Activated CD4-positive, alpha-beta T cell treated with anti-CD3 and anti-CD28 coated beads, Interleukin-2, amount 10 ng/mL, durations not matched to agents 7 days and 5 days (primary cell): Measurements from ENCODE around the gene L3MBTL2. TPM values are rescaled to one million over a fixed set of nuclear protein-coding genes. Genes with fewer than 3 reads are reported as not detected.
"Not testable (repeated sequence)": the region's sequence is repeated elsewhere in the genome, so short reads cannot be mapped to it uniquely, and the experiment has no call there.

Experiments used
- CTCF ChIA-PET: fragments of 350-600 bp; sonication (Branson Sonifier 250); formaldehyde crosslinking; loops from one replicate; lab custom pipeline; 2021; ENCODE audit warnings: antibody characterized with exemption; lab: Charles Lee
- POLR2A ChIA-PET: fragments of 350-600 bp; sonication (Branson Sonifier 250); formaldehyde crosslinking; loops from one replicate; lab custom pipeline; 2021; ENCODE audit warnings: antibody characterized with exemption; lab: Charles Lee
- DNase-seq: peaks from one replicate; pipeline ENCODE4 v3.0.0-alpha.2; 2020
- H3K27ac Mint-ChIP-seq: one replicate; pipeline ENCODE4 v1.8.0; 2021; ENCODE audit warnings: mild to moderate bottlenecking, moderate library complexity, mixed read lengths
- H3K27me3 Mint-ChIP-seq: one replicate; pipeline ENCODE4 v1.8.0; 2021; ENCODE audit warnings: mixed read lengths
- H3K36me3 Mint-ChIP-seq: one replicate; pipeline ENCODE4 v1.8.0; 2021; ENCODE audit warnings: low read depth, mixed read lengths
- H3K4me1 Mint-ChIP-seq: one replicate; pipeline ENCODE4 v1.8.0; 2021; ENCODE audit warnings: mixed read lengths
- H3K4me3 Mint-ChIP-seq: one replicate; pipeline ENCODE4 v1.8.0; 2021; ENCODE audit warnings: mild to moderate bottlenecking, moderate library complexity, mixed read lengths
- H3K9me3 Mint-ChIP-seq: one replicate; pipeline ENCODE4 v1.8.0; 2021; ENCODE audit warnings: mixed read lengths
- total RNA-seq, 2 experiments: library from RNA; stranded (reverse); gene quantifications; one replicate each; pipeline ENCODE4 v1.2.3, GENCODE V29; 2021

The L3MBTL2 gene
- total RNA-seq, 2 experiments from 2014 or later = 37.0 to 37.2 TPM

GRCh38 chr22:41248758-41249157 lies 43.6 kb downstream of the L3MBTL2 start:
- CTCF ChIA-PET = interaction anchor here (0.5 to 2.4 kb wide), 2 partner anchors 10 to 28 kb away, joined by 4 to 9 read pairs; no protein-coding TSS in a partner anchor
- H3K9me3 Mint-ChIP-seq = no peaks in the 10 kb centered on the region
- POLR2A ChIA-PET = no interaction called here

GRCh38 chr22:41249442-41249841 lies 44.3 kb downstream of the L3MBTL2 start:
- no peak overlapping the region for H3K27ac Mint-ChIP-seq
- DNase-seq = no peak
- no peaks in the 10 kb centered on the region for H3K9me3 Mint-ChIP-seq
- H3K4me3 Mint-ChIP-seq = no peak overlapping the region
- no peaks in the 10 kb centered on the region for H3K27me3 Mint-ChIP-seq
- CTCF ChIA-PET = interaction anchor here (0.5 to 2.4 kb wide), 2 partner anchors 11 to 28 kb away, joined by 4 to 9 read pairs; no protein-coding TSS in a partner anchor
- POLR2A ChIA-PET = no interaction called here
- H3K36me3 Mint-ChIP-seq = peaks cover 33% of the 10 kb centered on the region
- H3K4me1 Mint-ChIP-seq = no peaks in the 10 kb centered on the region

More at GRCh38 chr22:41248758-41249157, 43.6 kb downstream of the L3MBTL2 start:
- H3K27ac Mint-ChIP-seq = no peak overlapping the region
- H3K27me3 Mint-ChIP-seq = no peaks in the 10 kb centered on the region
- no peaks in the 10 kb centered on the region for H3K4me1 Mint-ChIP-seq
- H3K4me3 Mint-ChIP-seq = no peak overlapping the region
- DNase-seq = no peak
- peaks cover 32% of the 10 kb centered on the region for H3K36me3 Mint-ChIP-seq

- Mint-ChIP-seq H3K27ac (no peak overlapping the region), H3K4me3 (no peak overlapping the region), H3K27me3 (no peaks in the 10 kb centered on the region), H3K9me3 (no peaks in the 10 kb centered on the region), H3K4me1 (no peaks in the 10 kb centered on the region), H3K36me3 (peaks cover 33% of the 10 kb centered on the region)
- ChIA-PET POLR2A (no interaction called here), CTCF (no interaction called here)
- DNase-seq = no peak
These were observed 45.0 kb downstream of the L3MBTL2 start for GRCh38 chr22:41250127-41250526.

GRCh38 chr22:41252365-41252764 lies 47.3 kb downstream of the L3MBTL2 start:
- Mint-ChIP-seq H3K4me3 (no peak overlapping the region), H3K36me3 (peaks cover 35% of the 10 kb centered on the region), H3K9me3 (no peaks in the 10 kb centered on the region), H3K27ac (no peak overlapping the region), H3K27me3 (no peaks in the 10 kb centered on the region), H3K4me1 (no peaks in the 10 kb centered on the region)
- ChIA-PET CTCF (interaction anchor here (1.1 kb wide), 1 partner anchor 15 kb away, joined by 3 read pairs; no protein-coding TSS in a partner anchor), POLR2A (no interaction called here)
- no peak for DNase-seq

GRCh38 chr22:41254230-41254629 lies 49.1 kb downstream of the L3MBTL2 start:
- Mint-ChIP-seq H3K4me3 (no peak overlapping the region), H3K4me1 (no peaks in the 10 kb centered on the region), H3K27me3 (no peaks in the 10 kb centered on the region), H3K9me3 (no peaks in the 10 kb centered on the region), H3K36me3 (peaks cover 40% of the 10 kb centered on the region), H3K27ac (no peak overlapping the region)
- CTCF ChIA-PET = no interaction called here
- POLR2A ChIA-PET = no interaction called here
- DNase-seq = no peak

GRCh38 chr22:41256254-41257253 lies 51.4 kb downstream of the L3MBTL2 start:
- no peak overlapping the region for H3K4me3 Mint-ChIP-seq
- CTCF ChIA-PET = interaction anchor here (0.9 to 1.7 kb wide), 4 partner anchors 13 to 47 kb away, joined by 3 to 6 read pairs (median 4); no protein-coding TSS in a partner anchor
- H3K27ac Mint-ChIP-seq = no peak overlapping the region
- POLR2A ChIA-PET = no interaction called here
- no peak for DNase-seq
- no peaks in the 10 kb centered on the region for H3K27me3 Mint-ChIP-seq
- peaks cover 32% of the 10 kb centered on the region for H3K36me3 Mint-ChIP-seq
- H3K9me3 Mint-ChIP-seq = no peaks in the 10 kb centered on the region
- H3K4me1 Mint-ChIP-seq = no peaks in the 10 kb centered on the region

GRCh38 chr22:41257696-41258095 lies 52.6 kb downstream of the L3MBTL2 start:
- Mint-ChIP-seq H3K36me3 (peaks cover 28% of the 10 kb centered on the region), H3K27ac (no peak overlapping the region), H3K4me3 (no peak overlapping the region), H3K9me3 (no peaks in the 10 kb centered on the region), H3K4me1 (no peaks in the 10 kb centered on the region), H3K27me3 (no peaks in the 10 kb centered on the region)
- ChIA-PET CTCF (interaction anchor here (0.9 to 1.5 kb wide), 3 partner anchors 12 to 48 kb away, joined by 3 to 6 read pairs (median 3); no protein-coding TSS in a partner anchor), POLR2A (no interaction called here)
- no peak for DNase-seq

GRCh38 chr22:41259756-41260155 lies 54.6 kb downstream of the L3MBTL2 start:
- POLR2A ChIA-PET, H3K9me3 Mint-ChIP-seq, H3K4me3 Mint-ChIP-seq, DNase-seq, H3K4me1 Mint-ChIP-seq, H3K27me3 Mint-ChIP-seq, H3K27ac Mint-ChIP-seq, CTCF ChIA-PET: not testable (repeated sequence)
- H3K36me3 Mint-ChIP-seq = peaks cover 36% of the 10 kb centered on the region

- peaks cover 42% of the 10 kb centered on the region for H3K36me3 Mint-ChIP-seq
- CTCF ChIA-PET = interaction anchor here (0.6 kb wide), 1 partner anchor 65 kb away, joined by 4 read pairs; no protein-coding TSS in a partner anchor
- POLR2A ChIA-PET = no interaction called here
- H3K27ac Mint-ChIP-seq = no peak overlapping the region
- no peaks in the 10 kb centered on the region for H3K27me3 Mint-ChIP-seq
- no peak overlapping the region for H3K4me3 Mint-ChIP-seq
- H3K9me3 Mint-ChIP-seq = no peaks in the 10 kb centered on the region
- H3K4me1 Mint-ChIP-seq = no peaks in the 10 kb centered on the region
- no peak for DNase-seq
These were observed 55.8 kb downstream of the L3MBTL2 start for GRCh38 chr22:41260871-41261270.

- Mint-ChIP-seq H3K27ac (no peak overlapping the region), H3K9me3 (no peaks in the 10 kb centered on the region), H3K27me3 (no peaks in the 10 kb centered on the region), H3K36me3 (peaks cover 46% of the 10 kb centered on the region), H3K4me3 (no peak overlapping the region), H3K4me1 (no peaks in the 10 kb centered on the region)
- ChIA-PET POLR2A (no interaction called here), CTCF (interaction anchor here (0.6 to 2.0 kb wide), 4 partner anchors 10 to 66 kb away, joined by 3 to 10 read pairs (median 4); no protein-coding TSS in a partner anchor)
- DNase-seq = no peak
These were observed 56.6 kb downstream of the L3MBTL2 start for GRCh38 chr22:41261541-41262249.

GRCh38 chr22:41262250-41262765 lies 57.2 kb downstream of the L3MBTL2 start:
- no peak overlapping the region for H3K27ac Mint-ChIP-seq
- DNase-seq = no peak
- ChIA-PET CTCF (interaction anchor here (0.8 to 2.0 kb wide), 3 partner anchors 9 to 25 kb away, joined by 3 to 10 read pairs (median 5); no protein-coding TSS in a partner anchor), POLR2A (no interaction called here)
- H3K9me3 Mint-ChIP-seq = no peaks in the 10 kb centered on the region
- H3K4me1 Mint-ChIP-seq = no peaks in the 10 kb centered on the region
- no peaks in the 10 kb centered on the region for H3K27me3 Mint-ChIP-seq
- H3K4me3 Mint-ChIP-seq = no peak overlapping the region
- peaks cover 40% of the 10 kb centered on the region for H3K36me3 Mint-ChIP-seq

- Mint-ChIP-seq H3K9me3 (no peaks in the 10 kb centered on the region), H3K36me3 (peaks cover 47% of the 10 kb centered on the region), H3K27me3 (no peaks in the 10 kb centered on the region), H3K4me1 (no peaks in the 10 kb centered on the region), H3K27ac (no peak overlapping the region), H3K4me3 (no peak overlapping the region)
- ChIA-PET CTCF (interaction anchor here (0.6 kb wide), 1 partner anchor 11 kb away, joined by 3 read pairs; no protein-coding TSS in a partner anchor), POLR2A (no interaction called here)
- no peak for DNase-seq
These were observed 58.6 kb downstream of the L3MBTL2 start for GRCh38 chr22:41263704-41264103.
